ENCODE measurements around the gene ALK.

ALK gene

DNA sequence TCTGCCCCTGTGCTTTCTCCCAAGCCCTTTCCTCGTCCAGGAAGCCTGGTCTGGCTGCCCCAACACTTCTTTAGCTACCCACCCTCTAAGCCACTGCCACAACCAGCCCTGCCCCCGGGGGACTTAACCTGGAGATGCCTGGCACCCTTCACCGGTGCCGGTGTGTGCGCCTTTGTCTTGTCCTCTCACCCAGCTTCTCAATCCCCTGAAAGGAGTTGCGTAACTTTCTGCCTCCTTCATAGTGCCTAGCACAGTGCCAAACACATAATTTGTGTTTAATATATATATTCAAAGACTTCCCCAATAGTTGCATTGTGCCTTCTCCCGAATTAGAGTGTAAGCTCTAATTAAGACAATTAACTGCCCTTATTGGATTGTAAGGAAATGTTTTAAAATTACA, 70.6 kb downstream of the ALK start:
- H3K4me3 ChIP-seq (ENCODE audit: low read depth, low read length), result no peak overlapping the region
- DNase-seq (ENCODE audit: low read depth), result no peak
- TF ChIP-seq, protein P1, sequence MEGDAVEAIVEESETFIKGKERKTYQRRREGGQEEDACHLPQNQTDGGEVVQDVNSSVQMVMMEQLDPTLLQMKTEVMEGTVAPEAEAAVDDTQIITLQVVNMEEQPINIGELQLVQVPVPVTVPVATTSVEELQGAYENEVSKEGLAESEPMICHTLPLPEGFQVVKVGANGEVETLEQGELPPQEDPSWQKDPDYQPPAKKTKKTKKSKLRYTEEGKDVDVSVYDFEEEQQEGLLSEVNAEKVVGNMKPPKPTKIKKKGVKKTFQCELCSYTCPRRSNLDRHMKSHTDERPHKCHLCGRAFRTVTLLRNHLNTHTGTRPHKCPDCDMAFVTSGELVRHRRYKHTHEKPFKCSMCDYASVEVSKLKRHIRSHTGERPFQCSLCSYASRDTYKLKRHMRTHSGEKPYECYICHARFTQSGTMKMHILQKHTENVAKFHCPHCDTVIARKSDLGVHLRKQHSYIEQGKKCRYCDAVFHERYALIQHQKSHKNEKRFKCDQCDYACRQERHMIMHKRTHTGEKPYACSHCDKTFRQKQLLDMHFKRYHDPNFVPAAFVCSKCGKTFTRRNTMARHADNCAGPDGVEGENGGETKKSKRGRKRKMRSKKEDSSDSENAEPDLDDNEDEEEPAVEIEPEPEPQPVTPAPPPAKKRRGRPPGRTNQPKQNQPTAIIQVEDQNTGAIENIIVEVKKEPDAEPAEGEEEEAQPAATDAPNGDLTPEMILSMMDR (IDR thresholded peaks at IDR 0.05; ENCODE audit: control insufficient read depth, extremely low read depth, insufficient read depth), result no peak

DNA sequence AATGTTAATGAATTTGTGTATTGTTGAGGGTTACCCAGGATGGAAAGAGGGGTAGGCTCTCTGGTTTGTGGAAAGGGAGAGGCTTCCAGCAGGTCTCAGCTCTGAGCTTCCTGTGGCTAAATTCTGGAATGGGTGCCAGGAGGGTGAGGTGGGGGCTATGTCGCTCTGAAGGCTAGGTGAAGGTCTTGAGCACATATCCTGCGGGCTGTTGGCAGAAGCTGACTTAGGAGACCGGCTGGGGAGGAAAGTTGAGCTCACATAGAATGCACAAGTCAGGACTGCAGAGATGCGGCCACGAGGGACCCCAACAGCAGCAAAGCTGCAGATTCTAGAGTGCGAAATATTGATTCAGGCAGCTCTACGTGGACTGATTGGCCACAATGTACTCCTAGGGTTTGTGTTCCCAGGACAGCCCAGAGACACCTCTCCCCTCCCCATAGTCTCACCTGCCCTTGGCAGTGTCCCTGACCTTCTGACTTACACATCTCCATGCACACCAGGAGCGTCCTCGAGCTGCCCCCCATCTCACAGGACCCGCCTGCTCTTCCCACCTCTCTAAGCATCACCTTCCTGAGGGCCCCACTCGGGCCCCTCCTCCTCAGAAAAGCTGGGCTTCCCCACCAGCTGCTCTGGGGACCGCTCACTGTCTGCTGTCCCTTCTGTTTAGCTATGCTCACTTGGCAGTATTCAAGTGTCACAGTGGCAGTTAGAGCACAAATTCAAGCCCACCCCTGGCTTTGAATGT, 72.6 kb downstream of the ALK start:
- DNase-seq (ENCODE audit: low read depth), result no peak
- H3K4me3 ChIP-seq (ENCODE audit: low read depth, low read length), result no peak overlapping the region
- TF ChIP-seq, protein P1 (IDR thresholded peaks at IDR 0.05; ENCODE audit: control insufficient read depth, extremely low read depth, insufficient read depth), result no peak

DNA sequence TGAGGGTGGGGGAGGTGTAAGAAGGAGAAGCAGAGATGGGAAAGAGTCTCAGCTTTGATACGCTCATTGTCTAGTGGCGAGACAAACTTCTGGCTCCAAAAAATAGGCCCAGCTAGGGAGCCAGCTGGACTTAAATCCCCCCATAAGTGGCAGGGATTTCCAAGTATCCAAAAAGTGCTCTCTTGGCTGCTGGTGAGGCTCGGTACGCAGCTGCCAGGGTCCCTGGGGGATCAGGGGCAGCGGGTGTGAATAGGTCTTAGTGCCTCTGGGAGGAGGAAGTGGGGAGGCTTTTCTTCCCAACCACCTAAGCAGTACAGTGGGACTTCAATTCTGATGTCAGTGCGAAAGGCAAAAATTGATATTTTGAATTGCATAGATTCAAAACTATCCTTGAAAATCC, 73.5 kb downstream of the ALK start:
- TF ChIP-seq, protein P1 (IDR thresholded peaks at IDR 0.05; ENCODE audit: control insufficient read depth, extremely low read depth, insufficient read depth), result no peak
- no peak for DNase-seq (ENCODE audit: low read depth)
- no peak overlapping the region for H3K4me3 ChIP-seq (ENCODE audit: low read depth, low read length)

DNA sequence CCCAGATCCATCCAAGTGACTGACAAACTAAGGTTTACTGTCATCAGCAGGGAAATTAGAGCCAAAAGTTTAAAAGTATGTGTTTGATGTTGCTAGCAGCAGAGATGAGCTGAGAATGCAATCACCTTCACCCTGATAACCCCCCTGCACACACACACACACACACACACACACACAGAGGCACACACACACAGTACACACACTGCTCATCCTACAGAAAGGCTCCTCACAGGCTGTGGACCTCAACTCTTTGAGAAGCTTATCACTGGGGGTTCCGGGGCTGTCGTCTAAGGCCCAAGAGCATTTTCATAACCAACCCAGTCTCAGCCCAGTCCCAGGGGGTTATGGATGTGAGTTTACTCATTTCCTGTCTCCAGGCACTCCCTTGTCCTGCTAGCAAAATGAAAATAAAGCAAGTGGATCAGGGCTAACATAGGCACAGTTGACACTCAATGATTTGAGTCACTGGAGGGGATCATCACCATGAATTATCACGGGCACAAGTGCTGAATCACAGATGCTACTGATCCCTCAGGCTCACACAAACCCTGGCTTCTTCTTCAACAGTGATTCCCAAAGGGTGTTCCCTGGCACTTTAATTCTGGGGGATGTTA, 76.6 kb downstream of the ALK start:
- no peak for DNase-seq (ENCODE audit: low read depth)
- no peak overlapping the region for H3K4me3 ChIP-seq (ENCODE audit: low read depth, low read length)
- TF ChIP-seq, protein P1 (IDR thresholded peaks at IDR 0.05; ENCODE audit: control insufficient read depth, extremely low read depth, insufficient read depth), result no peak

DNA sequence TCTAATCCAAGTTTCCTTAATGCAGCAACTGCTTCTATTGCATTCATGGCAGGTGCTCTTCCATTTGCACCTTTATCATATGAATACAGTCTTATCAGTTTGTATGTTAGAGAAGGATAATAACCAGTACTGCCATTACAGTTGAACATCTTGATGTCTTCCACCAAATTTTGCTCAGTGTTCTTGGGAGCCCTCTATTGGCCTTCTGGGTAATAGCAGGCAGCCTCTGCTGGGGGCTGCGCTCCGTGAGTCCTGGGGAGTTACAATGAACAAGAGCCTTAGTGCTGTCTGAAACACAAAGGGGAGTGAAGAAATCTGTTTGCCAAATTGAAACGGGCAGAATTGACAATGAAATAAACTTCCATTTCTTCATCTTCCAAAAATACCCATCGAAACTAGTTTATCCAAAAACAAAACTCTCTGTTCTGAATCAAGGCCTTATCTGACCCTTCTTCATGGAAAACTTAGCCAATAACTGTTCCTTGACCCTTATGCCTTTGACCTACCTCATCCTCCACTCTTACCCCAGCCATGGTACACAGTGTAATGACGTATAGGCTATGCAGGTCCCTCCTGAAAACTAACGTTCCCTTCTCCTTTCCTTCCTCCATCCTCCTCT, 79.9 kb downstream of the ALK start:
- TF ChIP-seq, protein P1 (IDR thresholded peaks at IDR 0.05; ENCODE audit: control insufficient read depth, extremely low read depth, insufficient read depth), result peak; percentile 76
- no peak for DNase-seq (ENCODE audit: low read depth)
- H3K4me3 ChIP-seq (ENCODE audit: low read depth, low read length), result no peak overlapping the region

DNA sequence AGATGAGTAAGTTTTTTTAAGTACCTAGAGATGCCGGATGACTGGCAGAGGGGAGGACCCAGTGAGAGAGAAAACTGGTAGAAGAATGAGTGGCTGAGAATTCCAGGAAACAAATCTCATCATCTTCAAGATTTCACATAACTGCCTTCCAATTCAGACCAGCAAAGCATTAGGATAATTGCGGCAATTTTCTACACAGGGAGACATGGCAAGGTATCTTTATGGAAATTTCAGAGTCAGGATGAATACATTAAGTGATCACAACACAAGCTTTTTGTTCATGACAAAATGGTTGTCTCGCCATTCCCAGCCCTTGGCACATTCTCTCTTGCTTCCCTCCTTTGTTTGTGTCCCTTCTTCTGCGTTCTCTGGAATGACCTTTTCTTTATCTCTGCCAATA, 82.1 kb downstream of the ALK start:
- TF ChIP-seq, protein P1 (IDR thresholded peaks at IDR 0.05; ENCODE audit: control insufficient read depth, extremely low read depth, insufficient read depth), result no peak
- no peak for DNase-seq (ENCODE audit: low read depth)
- no peak overlapping the region for H3K4me3 ChIP-seq (ENCODE audit: low read depth, low read length)
